ENCODE data around the gene OR2L8.
"Not testable (repeated sequence)": the region's sequence is repeated elsewhere in the genome, so short reads cannot be mapped to it uniquely, and the experiment has no call there.

OR2L8 gene

GRCh38 chr1:247948558-247948957, at the start of gene OR2L8:
Gene OR2L8, plus strand, starts transcription at chr1:247948858. Its CDS starts 0 bp downstream, at chr1:247948858.
- DNase-seq: no peak

- DNase-seq: no peak
Observed at GRCh38 chr1:247904122-247904521, 44.5 kb upstream of the OR2L8 start.

GRCh38 chr1:247905181-247905580, 43.5 kb upstream of the OR2L8 start:
- DNase-seq: no peak

DNA sequence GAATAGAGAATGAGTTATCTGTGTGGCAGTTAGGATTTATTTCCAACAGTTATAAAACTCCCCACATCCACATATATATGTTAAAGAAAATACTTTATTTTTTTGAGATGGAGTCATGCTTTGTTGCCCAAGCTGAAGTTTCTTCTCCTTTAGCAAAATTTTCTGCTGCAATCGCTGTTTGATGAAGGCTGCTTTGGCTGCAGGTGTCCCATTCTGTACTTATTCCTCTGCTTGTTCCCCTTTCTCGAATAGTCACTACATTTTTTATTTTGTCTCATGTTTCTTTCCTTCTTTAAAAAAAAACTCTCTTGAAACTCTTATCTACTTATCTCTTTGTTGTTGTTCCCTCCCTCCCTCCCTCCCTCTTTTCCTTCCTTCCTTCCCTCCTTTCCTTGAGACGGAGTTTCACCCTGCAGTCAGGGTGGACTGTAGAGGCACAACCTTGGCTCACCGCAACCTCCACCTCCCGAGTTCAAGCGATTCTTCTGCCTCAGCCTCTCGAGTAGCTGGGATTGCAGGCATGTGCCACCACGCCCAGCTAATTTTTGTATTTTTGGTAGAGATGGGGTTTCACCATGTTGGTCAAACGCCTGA, 42.7 kb upstream of the OR2L8 start:
- DNase-seq: no peak

DNA sequence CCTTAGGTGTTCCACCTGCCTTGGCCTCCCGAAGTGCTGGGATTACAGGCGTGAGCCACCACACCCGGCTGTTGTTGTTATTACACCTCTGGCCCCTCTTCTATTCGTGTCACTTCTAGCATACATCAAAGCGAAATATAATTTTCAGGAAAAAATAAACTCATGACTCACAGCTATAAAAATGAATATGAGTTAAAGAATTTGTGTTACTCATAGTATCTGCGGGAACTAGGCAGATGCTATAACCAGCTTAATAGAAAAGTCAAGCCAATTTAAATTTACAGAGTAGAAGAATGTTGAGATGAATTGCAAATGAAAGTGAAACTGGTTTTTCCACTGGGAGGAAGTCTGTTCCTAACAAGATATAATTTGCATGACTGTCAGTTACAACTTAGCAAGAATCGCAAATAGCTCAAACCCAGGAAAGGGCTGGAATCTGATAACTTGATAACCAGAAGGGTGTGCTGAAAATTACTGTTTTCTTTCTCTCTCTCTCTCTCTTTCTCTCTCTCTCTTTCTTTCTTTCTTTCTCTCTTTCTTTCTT, 42.1 kb upstream of the OR2L8 start:
- DNase-seq: no peak

DNA sequence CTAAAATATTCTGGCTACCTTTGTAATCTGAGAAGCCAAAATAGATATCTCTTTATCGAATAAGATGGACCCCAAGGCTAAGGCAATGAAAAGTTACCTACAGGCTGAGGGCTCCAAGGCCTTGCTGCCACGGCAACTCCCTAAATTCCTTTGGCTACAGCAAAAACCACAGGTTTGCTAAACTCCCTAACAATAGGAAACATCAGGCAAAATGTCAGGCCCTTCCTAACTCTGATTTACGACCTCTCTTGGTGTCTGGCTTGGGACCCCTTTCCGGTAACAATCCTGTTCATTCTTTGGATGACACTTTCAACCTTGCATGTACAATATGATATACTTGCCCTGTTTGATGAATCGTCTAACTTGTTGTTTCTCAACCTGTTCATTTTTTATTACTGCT, 39.9 kb upstream of the OR2L8 start:
- no peak for DNase-seq

GRCh38 chr1:247913786-247914185, 34.9 kb upstream of the OR2L8 start:
- DNase-seq: no peak

GRCh38 chr1:247914941-247915662, 33.6 kb upstream of the OR2L8 start:
- no peak for DNase-seq

- DNase-seq: no peak
Observed at GRCh38 chr1:247919952-247920351, 28.7 kb upstream of the OR2L8 start, which contains the start of gene OR2T8. Gene OR2T8, plus strand, starts transcription at chr1:247920252. Its CDS starts 766 bp downstream, at chr1:247921018.

GRCh38 chr1:247923941-247924340, 24.7 kb upstream of the OR2L8 start:
- no peak for DNase-seq

DNA sequence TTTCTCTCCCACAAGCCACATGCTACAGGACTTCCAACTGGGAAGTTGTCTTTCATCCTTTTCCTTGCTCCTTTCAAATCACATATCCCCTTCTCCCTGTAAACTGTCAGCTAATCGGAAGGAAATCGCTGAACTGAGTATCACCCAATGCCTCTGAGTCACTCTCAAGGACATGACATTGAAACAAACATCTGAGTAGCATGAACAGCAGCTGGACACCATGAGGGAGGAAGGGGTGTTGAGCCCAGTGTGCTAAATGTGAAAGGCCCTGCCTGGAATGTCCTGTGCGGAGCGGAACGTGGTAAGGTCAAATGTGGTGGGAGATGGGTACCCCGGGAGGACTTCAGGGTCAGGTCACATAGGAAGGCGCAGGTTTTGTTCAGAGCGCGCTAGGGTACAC, 23.8 kb upstream of the OR2L8 start, which contains the start of gene OR2AJ1:
TSS of gene OR2AJ1 (plus strand) at position 22 of the 400 bp plus-strand sequence. CDS start 8,880 bp downstream, outside the sequence.
- DNase-seq: no peak

DNA sequence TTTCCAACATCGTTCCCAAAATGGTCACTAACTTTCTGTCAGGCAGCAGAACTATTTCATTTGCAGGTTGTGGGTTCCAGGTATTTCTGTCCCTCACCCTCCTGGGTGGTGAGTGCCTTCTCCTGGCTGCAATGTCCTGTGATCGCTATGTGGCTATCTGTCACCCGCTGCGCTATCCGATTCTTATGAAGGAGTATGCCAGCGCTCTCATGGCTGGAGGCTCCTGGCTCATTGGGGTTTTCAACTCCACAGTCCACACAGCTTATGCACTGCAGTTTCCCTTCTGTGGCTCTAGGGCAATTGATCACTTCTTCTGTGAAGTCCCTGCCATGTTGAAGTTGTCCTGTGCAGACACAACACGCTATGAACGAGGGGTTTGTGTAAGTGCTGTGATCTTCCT, 14.7 kb upstream of the OR2L8 start:
- DNase-seq: no peak

GRCh38 chr1:247935781-247936180, 12.9 kb upstream of the OR2L8 start:
- no peak for DNase-seq

DNA sequence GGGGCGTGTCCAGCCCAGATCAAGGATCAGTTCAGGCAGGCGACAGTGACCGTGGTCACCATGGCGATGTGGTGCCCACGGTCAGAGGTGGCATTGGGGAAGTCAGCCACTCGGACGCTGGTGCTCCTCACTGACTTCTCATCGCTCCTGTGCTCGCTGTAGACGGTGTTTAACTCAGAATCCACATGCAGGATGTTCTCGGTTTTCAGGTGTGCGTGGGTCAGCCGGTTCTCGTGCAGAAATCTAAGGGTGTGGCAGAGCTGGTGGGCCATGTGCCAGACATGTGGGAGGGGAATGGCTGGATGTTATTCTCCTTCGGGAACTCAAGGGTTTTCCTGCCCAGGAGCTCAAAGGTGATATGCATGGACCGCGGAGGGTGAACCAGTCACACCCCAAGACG, 12.2 kb upstream of the OR2L8 start:
- DNase-seq: no peak

GRCh38 chr1:247936965-247937734, 11.5 kb upstream of the OR2L8 start:
- DNase-seq: not testable (repeated sequence)

DNA sequence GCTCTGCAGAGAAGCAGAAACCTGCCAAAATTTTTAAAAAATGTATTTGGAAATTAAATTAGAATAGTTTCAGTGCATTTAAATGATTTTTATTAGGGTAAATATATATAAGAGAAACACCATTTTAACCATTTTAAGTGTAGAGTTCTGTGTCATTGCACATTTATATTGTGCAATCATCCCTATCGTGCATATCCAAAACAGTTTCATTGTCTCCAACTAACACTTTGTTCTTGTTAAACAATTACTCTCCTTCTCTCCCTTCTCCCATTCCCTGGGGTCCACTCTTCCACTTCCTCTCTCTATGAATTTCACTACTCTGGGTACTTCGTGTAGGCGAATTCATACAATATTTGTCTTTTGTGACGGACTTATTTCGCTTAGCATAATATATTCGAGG, 6.0 kb upstream of the OR2L8 start:
- no peak for DNase-seq

- DNase-seq: no peak
Observed at GRCh38 chr1:247953408-247953807, 4.8 kb downstream of the OR2L8 start.

- DNase-seq: no peak
Observed at GRCh38 chr1:247961791-247962190, 13.1 kb downstream of the OR2L8 start.

DNA sequence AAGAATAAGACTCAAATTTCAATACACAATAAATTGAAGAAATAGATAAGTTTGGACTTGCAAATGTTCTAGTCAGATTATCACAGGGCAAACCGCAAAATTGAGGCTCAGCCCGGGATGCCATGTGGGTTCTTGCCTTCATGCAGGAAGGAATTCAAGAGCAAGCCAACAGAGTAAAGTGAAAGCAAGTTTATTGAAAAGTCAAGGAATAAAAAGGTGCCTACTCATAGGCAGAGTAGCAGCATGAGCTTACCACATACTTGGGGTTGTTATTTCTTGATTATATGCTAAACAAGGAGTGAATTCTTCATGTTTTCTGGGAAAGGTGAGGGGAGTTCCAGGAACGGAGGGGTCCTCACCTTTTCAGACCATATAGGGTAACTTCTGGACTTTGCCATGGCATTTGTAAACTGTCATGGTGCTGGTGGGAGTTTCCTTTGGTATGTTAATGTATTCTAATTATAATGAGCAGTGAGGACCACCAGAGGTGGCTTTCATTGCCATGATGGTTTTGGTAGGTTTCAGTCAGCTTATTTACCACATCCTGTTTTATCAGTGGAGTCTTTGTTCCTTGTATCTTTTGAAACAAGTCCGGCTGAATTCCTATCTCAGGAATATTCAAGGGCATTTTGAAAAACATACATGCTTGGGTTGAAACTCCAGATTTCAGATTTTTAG, 14.4 kb downstream of the OR2L8 start:
- DNase-seq: no peak

GRCh38 chr1:247964933-247965332, 16.3 kb downstream of the OR2L8 start, which contains the start of gene OR2AK2:
Gene OR2AK2, plus strand, starts transcription at chr1:247965233. Its CDS starts 144 bp downstream, at chr1:247965377.
- DNase-seq: no peak

- DNase-seq: no peak
Observed at GRCh38 chr1:247966532-247967204, 18.0 kb downstream of the OR2L8 start.

DNA sequence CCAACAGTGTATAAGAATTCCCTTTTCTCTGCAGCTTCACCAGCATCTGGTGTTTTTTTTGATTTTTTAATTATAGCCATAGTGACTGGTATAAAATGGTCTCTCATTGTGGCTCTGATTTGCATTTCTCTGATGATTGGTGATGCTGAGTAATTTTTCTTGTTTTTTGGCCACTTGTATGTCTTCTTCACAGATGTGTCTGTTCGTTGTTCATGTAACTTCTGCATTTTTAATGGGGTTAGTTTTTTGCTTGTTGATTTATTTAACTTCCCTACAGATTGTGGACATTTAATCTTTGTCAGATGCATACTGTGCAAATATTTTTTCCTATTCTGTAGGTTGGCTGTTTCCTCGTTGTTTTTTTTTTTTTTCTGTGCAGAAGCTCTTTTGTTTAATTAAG, 44.3 kb downstream of the OR2L8 start:
- DNase-seq: no peak
